GM12878 (cell line): ENCODE data around the gene SRSF9. TPM values are rescaled to one million over a fixed set of nuclear protein-coding genes. Genes with fewer than 3 reads are reported as not detected.
A peak's percentile ranks its signal among the peaks of the same experiment; 100 is the strongest.

ENCODE experiments used
- ATF2 ChIP-seq: IDR thresholded peaks from 2 replicates; pipeline ENCODE4 v1.6.1; 2012; ENCODE audit warnings: low read length, inconsistent platforms
- ATF3 ChIP-seq: IDR thresholded peaks from 2 replicates; pipeline ENCODE4 v1.6.1; 2011; ENCODE audit warnings: low read depth, mild to moderate bottlenecking, low read length, moderate library complexity, borderline replicate concordance; ENCODE audit errors: extremely low read depth
- BMI1 ChIP-seq: fragments of 450-650 bp; IDR thresholded peaks from 2 replicates; pipeline ENCODE4 v1.6.1; 2016; ENCODE audit warnings: mild to moderate bottlenecking, moderate library complexity, borderline replicate concordance
- E4F1 ChIP-seq: fragments of 450-650 bp; IDR thresholded peaks from 2 replicates; pipeline ENCODE4 v1.6.1; 2018; ENCODE audit warnings: borderline replicate concordance, mild to moderate bottlenecking; ENCODE audit not compliant: partially characterized antibody
- EED ChIP-seq: sonication (generic); IDR thresholded peaks from 2 replicates; pipeline ENCODE4 v1.6.1; 2016; ENCODE audit warnings: antibody characterized with exemption, low read depth
- ETV6 ChIP-seq, 2 experiments: fragments of 450-650 bp in 1 of 2; IDR thresholded peaks in 1 of 2; conservative IDR thresholded peaks in 1 of 2; 2 replicates each; pipeline ENCODE4 v1.6.1; 2014; ENCODE audit warnings: antibody characterized with exemption in 1 of 2, borderline replicate concordance in 1 of 2, low read depth in 1 of 2, mild to moderate bottlenecking in 1 of 2, moderate library complexity in 1 of 2
- IRF4 ChIP-seq: IDR thresholded peaks from 2 replicates; pipeline ENCODE4 v1.6.1; 2011; ENCODE audit warnings: low read depth, low read length
- JUNB ChIP-seq: IDR thresholded peaks from 2 replicates; pipeline ENCODE4 v1.6.1; 2016; ENCODE audit warnings: antibody characterized with exemption, mild to moderate bottlenecking
- RAD21 ChIP-seq: IDR thresholded peaks from 2 replicates; pipeline ENCODE4 v1.6.1; 2011; ENCODE audit warnings: mild to moderate bottlenecking, low read depth, low read length, moderate library complexity; ENCODE audit not compliant: insufficient read depth
- SMARCA5 ChIP-seq: fragments of 450-650 bp; IDR thresholded peaks from 2 replicates; pipeline ENCODE4 v1.6.1; 2017; ENCODE audit warnings: mild to moderate bottlenecking
- TAF1 ChIP-seq: IDR thresholded peaks from 2 replicates; pipeline ENCODE4 v1.6.1; 2011; ENCODE audit warnings: mild to moderate bottlenecking, low read depth, low read length, borderline replicate concordance
- WRNIP1 ChIP-seq: IDR thresholded peaks from 2 replicates; pipeline ENCODE4 v1.6.1; 2011; ENCODE audit warnings: low read depth, low read length, improper control_type of control experiment, borderline replicate concordance
- YY1 ChIP-seq: IDR thresholded peaks from 2 replicates; pipeline ENCODE4 v1.6.1; 2011; ENCODE audit warnings: low read depth, mild to moderate bottlenecking, low read length
- ZNF384 ChIP-seq: IDR thresholded peaks from 2 replicates; pipeline ENCODE4 v1.6.1; 2012; ENCODE audit warnings: low read depth, mild to moderate bottlenecking, low read length, improper control_type of control experiment, borderline replicate concordance
- polyA plus RNA-seq, 11 experiments: library from polyadenylated mRNA; depleted of rRNA in 4 of 11; unstranded in 6 of 11; stranded (reverse) in 5 of 11; fragments of >200 nt; fragmentation: Nextera tagmentation in 4 of 11; fragmentation: Illumina TruSeq in 1 of 11; extraction: Ambion mirVana in 4 of 11; extraction: Trizol in 1 of 11; gene quantifications; 1 replicate in 1 of 11; 2 replicates in 10 of 11; pipeline versions ENCODE4 v1.2.1 to v1.2.3, GENCODE V29; 2011 to 2016; ENCODE audit warnings: inconsistent platforms in 2 of 11, missing spikeins in 2 of 11, low read depth in 1 of 11
- total RNA-seq, 4 experiments: library from RNA; depleted of rRNA in 3 of 4; stranded (reverse); fragments of >200 nt in 3 of 4; fragmentation: Illumina TruSeq in 1 of 4; extraction: Trizol in 1 of 4; gene quantifications; 2 replicates each; pipeline versions ENCODE4 v1.2.1 to v1.2.3, GENCODE V29; 2013 to 2021
- TF ChIP-seq, protein P1 (sequence below): fragments of 450-650 bp; conservative IDR thresholded peaks from 2 replicates; pipeline ENCODE4 v1.6.1; 2017; ENCODE audit warnings: mild to moderate bottlenecking, moderate library complexity
- TF ChIP-seq, protein P2 (sequence below): fragments of 450-650 bp; IDR thresholded peaks from 2 replicates; pipeline ENCODE4 v1.6.1; 2017; ENCODE audit warnings: borderline replicate concordance
- TF ChIP-seq, protein P3 (sequence below): fragments of 150-350 bp; IDR thresholded peaks from 2 replicates; pipeline ENCODE4 v1.6.1; 2016; ENCODE audit warnings: low read depth, low read length

Gene SRSF9
- total and polyA plus RNA-seq, 10 of the 15 experiments (the other 5 are each of a cell fraction or from before 2014, with no cell fraction given) = 56.2 to 510 (median 186) TPM

DNA sequence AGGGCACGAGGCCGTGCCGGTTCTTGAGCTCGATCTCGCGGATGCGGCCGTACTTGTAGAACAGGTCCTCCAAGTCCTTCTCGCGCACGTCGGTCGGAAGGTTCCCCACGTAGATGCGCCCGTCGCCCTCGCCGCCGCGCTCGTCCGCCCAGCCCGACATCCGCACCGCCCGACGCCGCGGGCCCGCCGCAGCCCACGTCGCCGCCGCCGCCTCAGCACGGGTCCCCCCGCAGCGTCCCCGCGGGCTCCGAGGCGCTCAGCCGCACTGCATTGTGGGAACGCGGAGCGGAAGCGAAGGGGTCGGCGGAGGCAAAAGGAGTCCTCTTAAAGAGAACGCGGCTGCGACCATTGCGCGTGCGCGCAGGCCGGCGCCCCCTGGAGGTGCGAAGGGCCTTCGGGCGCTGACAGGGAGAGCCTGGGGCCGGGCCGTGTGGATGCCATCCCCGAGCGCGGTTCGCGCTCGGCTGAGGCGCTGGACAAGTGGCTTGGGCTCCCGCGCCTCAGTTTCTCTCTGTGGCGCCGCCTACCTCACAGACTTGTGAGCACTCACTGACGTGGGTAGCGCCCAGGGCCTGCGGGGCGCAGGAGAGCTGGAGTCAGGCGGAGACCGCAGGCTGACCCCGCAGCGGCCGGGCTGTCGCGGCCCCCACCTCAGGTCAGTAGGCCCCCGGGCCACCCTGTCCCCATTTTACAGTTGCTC, at the start of gene SRSF9 (continued):
- TF ChIP-seq, protein P1, sequence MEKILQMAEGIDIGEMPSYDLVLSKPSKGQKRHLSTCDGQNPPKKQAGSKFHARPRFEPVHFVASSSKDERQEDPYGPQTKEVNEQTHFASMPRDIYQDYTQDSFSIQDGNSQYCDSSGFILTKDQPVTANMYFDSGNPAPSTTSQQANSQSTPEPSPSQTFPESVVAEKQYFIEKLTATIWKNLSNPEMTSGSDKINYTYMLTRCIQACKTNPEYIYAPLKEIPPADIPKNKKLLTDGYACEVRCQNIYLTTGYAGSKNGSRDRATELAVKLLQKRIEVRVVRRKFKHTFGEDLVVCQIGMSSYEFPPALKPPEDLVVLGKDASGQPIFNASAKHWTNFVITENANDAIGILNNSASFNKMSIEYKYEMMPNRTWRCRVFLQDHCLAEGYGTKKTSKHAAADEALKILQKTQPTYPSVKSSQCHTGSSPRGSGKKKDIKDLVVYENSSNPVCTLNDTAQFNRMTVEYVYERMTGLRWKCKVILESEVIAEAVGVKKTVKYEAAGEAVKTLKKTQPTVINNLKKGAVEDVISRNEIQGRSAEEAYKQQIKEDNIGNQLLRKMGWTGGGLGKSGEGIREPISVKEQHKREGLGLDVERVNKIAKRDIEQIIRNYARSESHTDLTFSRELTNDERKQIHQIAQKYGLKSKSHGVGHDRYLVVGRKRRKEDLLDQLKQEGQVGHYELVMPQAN = peak; percentile 86
- TF ChIP-seq EED (no peak), RAD21 (no peak), ZNF384 (no peak), ATF3 (no peak), SMARCA5 (no peak; the same call in none of the 2 replicates), BMI1 (no peak), E4F1 (no peak), JUNB (no peak), IRF4 (no peak), YY1 (peak; percentile 60), ETV6 (conservative IDR thresholded peaks at IDR 0.05 in 1 of 2, IDR thresholded peaks at IDR 0.05 in 1 of 2; ENCODE audit: borderline replicate concordance in 1 of 2, low read depth in 1 of 2) (no peak), ATF2 (no peak), WRNIP1 (no peak), TAF1 (peak; percentile 72; the same call in 1 of the 2 replicates)
- TF ChIP-seq, protein P2, sequence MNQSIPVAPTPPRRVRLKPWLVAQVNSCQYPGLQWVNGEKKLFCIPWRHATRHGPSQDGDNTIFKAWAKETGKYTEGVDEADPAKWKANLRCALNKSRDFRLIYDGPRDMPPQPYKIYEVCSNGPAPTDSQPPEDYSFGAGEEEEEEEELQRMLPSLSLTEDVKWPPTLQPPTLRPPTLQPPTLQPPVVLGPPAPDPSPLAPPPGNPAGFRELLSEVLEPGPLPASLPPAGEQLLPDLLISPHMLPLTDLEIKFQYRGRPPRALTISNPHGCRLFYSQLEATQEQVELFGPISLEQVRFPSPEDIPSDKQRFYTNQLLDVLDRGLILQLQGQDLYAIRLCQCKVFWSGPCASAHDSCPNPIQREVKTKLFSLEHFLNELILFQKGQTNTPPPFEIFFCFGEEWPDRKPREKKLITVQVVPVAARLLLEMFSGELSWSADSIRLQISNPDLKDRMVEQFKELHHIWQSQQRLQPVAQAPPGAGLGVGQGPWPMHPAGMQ = no peak
- TF ChIP-seq, protein P3, sequence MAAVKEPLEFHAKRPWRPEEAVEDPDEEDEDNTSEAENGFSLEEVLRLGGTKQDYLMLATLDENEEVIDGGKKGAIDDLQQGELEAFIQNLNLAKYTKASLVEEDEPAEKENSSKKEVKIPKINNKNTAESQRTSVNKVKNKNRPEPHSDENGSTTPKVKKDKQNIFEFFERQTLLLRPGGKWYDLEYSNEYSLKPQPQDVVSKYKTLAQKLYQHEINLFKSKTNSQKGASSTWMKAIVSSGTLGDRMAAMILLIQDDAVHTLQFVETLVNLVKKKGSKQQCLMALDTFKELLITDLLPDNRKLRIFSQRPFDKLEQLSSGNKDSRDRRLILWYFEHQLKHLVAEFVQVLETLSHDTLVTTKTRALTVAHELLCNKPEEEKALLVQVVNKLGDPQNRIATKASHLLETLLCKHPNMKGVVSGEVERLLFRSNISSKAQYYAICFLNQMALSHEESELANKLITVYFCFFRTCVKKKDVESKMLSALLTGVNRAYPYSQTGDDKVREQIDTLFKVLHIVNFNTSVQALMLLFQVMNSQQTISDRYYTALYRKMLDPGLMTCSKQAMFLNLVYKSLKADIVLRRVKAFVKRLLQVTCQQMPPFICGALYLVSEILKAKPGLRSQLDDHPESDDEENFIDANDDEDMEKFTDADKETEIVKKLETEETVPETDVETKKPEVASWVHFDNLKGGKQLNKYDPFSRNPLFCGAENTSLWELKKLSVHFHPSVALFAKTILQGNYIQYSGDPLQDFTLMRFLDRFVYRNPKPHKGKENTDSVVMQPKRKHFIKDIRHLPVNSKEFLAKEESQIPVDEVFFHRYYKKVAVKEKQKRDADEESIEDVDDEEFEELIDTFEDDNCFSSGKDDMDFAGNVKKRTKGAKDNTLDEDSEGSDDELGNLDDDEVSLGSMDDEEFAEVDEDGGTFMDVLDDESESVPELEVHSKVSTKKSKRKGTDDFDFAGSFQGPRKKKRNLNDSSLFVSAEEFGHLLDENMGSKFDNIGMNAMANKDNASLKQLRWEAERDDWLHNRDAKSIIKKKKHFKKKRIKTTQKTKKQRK = no peak
